ENCODE measurements around the gene APEH.

APEH gene

GRCh38 chr3:49725906-49726681, 51.9 kb downstream of the APEH start:
- no peak for TF ChIP-seq CTCF (IDR thresholded peaks at IDR 0.05; ENCODE audit: low read depth, low read length, missing control alignments)
- DNase-seq (ENCODE audit: low read depth) = no peak
- no peak overlapping the region for H3K4me3 ChIP-seq (ENCODE audit: low read depth, low read length)

GRCh38 chr3:49727154-49727923, 53.2 kb downstream of the APEH start:
- no peak for DNase-seq (ENCODE audit: low read depth)
- H3K4me3 ChIP-seq (ENCODE audit: low read depth, low read length) = no peak overlapping the region
- TF ChIP-seq CTCF (IDR thresholded peaks at IDR 0.05; ENCODE audit: low read depth, low read length, missing control alignments) = no peak

GRCh38 chr3:49727924-49728361, 53.8 kb downstream of the APEH start:
- TF ChIP-seq CTCF (IDR thresholded peaks at IDR 0.05; ENCODE audit: low read depth, low read length, missing control alignments) = no peak
- no peak for DNase-seq (ENCODE audit: low read depth)
- no peak overlapping the region for H3K4me3 ChIP-seq (ENCODE audit: low read depth, low read length)

GRCh38 chr3:49729966-49730609, 55.9 kb downstream of the APEH start:
- H3K4me3 ChIP-seq (ENCODE audit: low read depth, low read length) = no peak overlapping the region
- DNase-seq (ENCODE audit: low read depth) = no peak
- no peak for TF ChIP-seq CTCF (IDR thresholded peaks at IDR 0.05; ENCODE audit: low read depth, low read length, missing control alignments)

- no peak for TF ChIP-seq CTCF (IDR thresholded peaks at IDR 0.05; ENCODE audit: low read depth, low read length, missing control alignments)
Observed at GRCh38 chr3:49732597-49732996, 58.4 kb downstream of the APEH start.

GRCh38 chr3:49733551-49733950, 59.4 kb downstream of the APEH start:
- TF ChIP-seq CTCF (IDR thresholded peaks at IDR 0.05; ENCODE audit: low read depth, low read length, missing control alignments) = no peak
- no peak overlapping the region for H3K4me3 ChIP-seq (ENCODE audit: low read depth, low read length)
- no peak for DNase-seq (ENCODE audit: low read depth)

More at GRCh38 chr3:49732597-49732996, 58.4 kb downstream of the APEH start:
- no peak overlapping the region for H3K4me3 ChIP-seq (ENCODE audit: low read depth, low read length)
- no peak for DNase-seq (ENCODE audit: low read depth)

Measured in GM12864 (cell line).